HCT116 (cell line): ENCODE measurements around the gene GFOD1. TPM values are rescaled to one million over a fixed set of nuclear protein-coding genes. Genes with fewer than 3 reads are reported as not detected.

Source experiments
- ATAC-seq: fragments of 200-7000 bp; cut with Tn5 transposase; 2 replicates; pipeline ENCODE4 v1.9.1; 2020; ENCODE audit warnings: mild to moderate bottlenecking, moderate library complexity
- BruUV-seq: library from RNA; stranded (reverse); fragments of 400-500 nt; replicated peaks from 2 replicates; lab custom pipeline; 2021; lab: Mats Ljungman, UMichigan
- CTCF ChIA-PET: fragments of 300-600 bp; sonication (Branson Sonifier 250); formaldehyde crosslinking; loops from one replicate; lab custom pipeline; 2021; ENCODE audit warnings: antibody characterized with exemption; lab: Charles Lee
- POLR2A ChIA-PET: fragments of 300-600, 350-600 bp; sonication (Branson Sonifier 250); formaldehyde crosslinking; loops from one replicate; lab custom pipeline; 2021; ENCODE audit warnings: antibody characterized with exemption; lab: Charles Lee
- RAD21 ChIA-PET, 2 experiments: fragments of 300-600 bp; sonication (Branson Sonifier 250); formaldehyde crosslinking; loops; one replicate each; lab custom pipeline; 2023; ENCODE audit warnings: low total read pairs in 2 of 2; ENCODE audit not compliant: uncharacterized antibody in 2 of 2, unreplicated experiment in 2 of 2, low non-redundant PET in 1 of 2; lab: Charles Lee
- DNase-seq: peaks from one replicate; pipeline ENCODE4 v3.0.0-alpha.2; 2010; ENCODE audit warnings: low read depth, low spot score
- H2AFZ ChIP-seq: fragments of 200-600 bp; shearing (Covaris generic), sonication (generic); 2 replicates; pipeline ENCODE4 v1.6.1; 2017; ENCODE audit warnings: low read depth, mixed run types, mixed read lengths, antibody characterized with exemption, low read length; ENCODE audit not compliant: poor library complexity, severe bottlenecking
- H3K27ac ChIP-seq: 2 replicates; pipeline ENCODE4 v1.5.1; 2012; ENCODE audit warnings: low read depth, low read length
- H3K27me3 ChIP-seq: fragments of 200-600 bp; sonication (generic); 2 replicates; pipeline ENCODE4 v1.6.1; 2016; ENCODE audit warnings: mixed run types, low read length, mixed read lengths; ENCODE audit not compliant: insufficient read depth
- H3K36me3 ChIP-seq, 2 experiments: fragments of 200-500 bp in 1 of 2; fragments of 200-600 bp in 1 of 2; sonication (Bioruptor generic) in 1 of 2; sonication (generic) in 1 of 2; 2 replicates each; pipeline versions ENCODE4 v1.5.1 to v1.6.1; 2014 to 2016; ENCODE audit warnings: low read length in 2 of 2, inconsistent platforms in 1 of 2, mixed read lengths in 1 of 2, mixed run types in 1 of 2; ENCODE audit not compliant: insufficient read depth in 2 of 2, control insufficient read depth in 1 of 2
- H3K4me1 ChIP-seq, 2 experiments: fragments of 200-600 bp in 1 of 2; sonication (generic) in 1 of 2; 2 replicates each; pipeline versions ENCODE4 v1.5.1 to v1.6.1; 2012 to 2017; ENCODE audit warnings: low read length in 2 of 2, inconsistent platforms in 1 of 2, mild to moderate bottlenecking in 1 of 2, mixed read lengths in 1 of 2, mixed run types in 1 of 2, moderate library complexity in 1 of 2; ENCODE audit not compliant: insufficient read depth in 2 of 2, control insufficient read depth in 1 of 2
- H3K4me2 ChIP-seq: fragments of 200-600 bp; sonication (generic); 2 replicates; pipeline ENCODE4 v1.6.1; 2017; ENCODE audit warnings: mixed run types, low read length, mixed read lengths
- H3K4me3 ChIP-seq, 2 experiments: fragments of 200-600 bp in 1 of 2; sonication (generic) in 1 of 2; replicated peaks in 1 of 2; 2 replicates each; pipeline ENCODE4 v1.5.1; 2011 to 2016; ENCODE audit warnings: low read length in 2 of 2, control low read depth in 1 of 2, low read depth in 1 of 2, mild to moderate bottlenecking in 1 of 2, mixed read lengths in 1 of 2, mixed run types in 1 of 2
- H3K79me2 ChIP-seq: fragments of 200-600 bp; sonication (generic); 2 replicates; pipeline ENCODE4 v1.6.1; 2017; ENCODE audit warnings: mild to moderate bottlenecking, mixed run types, low read length, moderate library complexity, mixed read lengths; ENCODE audit not compliant: insufficient read depth
- H3K9ac ChIP-seq: fragments of 200-600 bp; sonication (generic); 2 replicates; pipeline ENCODE4 v1.6.1; 2016; ENCODE audit warnings: low read length, mixed read lengths
- H3K9me2 ChIP-seq: fragments of 200-600 bp; sonication (generic), shearing (Covaris generic); 2 replicates; pipeline ENCODE4 v1.6.1; 2017; ENCODE audit warnings: mixed run types, mild to moderate bottlenecking, moderate library complexity; ENCODE audit not compliant: insufficient read depth
- H3K9me3 ChIP-seq, 2 experiments: fragments of 200-500 bp in 1 of 2; fragments of 200-600 bp in 1 of 2; sonication (Bioruptor generic) in 1 of 2; sonication (generic) in 1 of 2; 2 replicates each; pipeline ENCODE4 v1.6.1; 2014 to 2017; ENCODE audit warnings: low read length in 2 of 2, mixed read lengths in 2 of 2, inconsistent platforms in 1 of 2, low read depth in 1 of 2, mild to moderate bottlenecking in 1 of 2, mixed run types in 1 of 2, moderate library complexity in 1 of 2; ENCODE audit not compliant: control insufficient read depth in 1 of 2, insufficient read depth in 1 of 2
- H4K20me1 ChIP-seq: fragments of 200-600 bp; sonication (generic), shearing (Covaris generic); 2 replicates; pipeline ENCODE4 v1.6.1; 2017; ENCODE audit warnings: mixed run types, mild to moderate bottlenecking, moderate library complexity; ENCODE audit not compliant: insufficient read depth
- CEBPB ChIP-seq: IDR thresholded peaks from 2 replicates; pipeline ENCODE4 v1.6.1; 2012; ENCODE audit warnings: low read depth
- EGR1 ChIP-seq: IDR thresholded peaks from 2 replicates; pipeline ENCODE4 v1.6.1; 2012; ENCODE audit warnings: low read depth
- ELF1 ChIP-seq: IDR thresholded peaks from 2 replicates; pipeline ENCODE4 v1.6.1; 2012; ENCODE audit warnings: low read depth, borderline replicate concordance
- EZH2 ChIP-seq: fragments of 200-600 bp; sonication (generic); IDR thresholded peaks from 2 replicates; pipeline ENCODE4 v1.6.1; 2017; ENCODE audit warnings: antibody characterized with exemption, mixed run types
- POLR2A ChIP-seq: IDR thresholded peaks from 2 replicates; pipeline ENCODE4 v1.7.0; 2011; ENCODE audit warnings: borderline replicate concordance; ENCODE audit not compliant: insufficient read depth, insufficient read length; ENCODE audit errors: extremely low read depth
- RAD21 ChIP-seq: IDR thresholded peaks from 2 replicates; pipeline ENCODE4 v1.6.1; 2012; ENCODE audit warnings: low read depth, mild to moderate bottlenecking
- SP1 ChIP-seq: IDR thresholded peaks from 2 replicates; pipeline ENCODE4 v1.6.1; 2012; ENCODE audit warnings: low read depth
- SRF ChIP-seq: IDR thresholded peaks from 2 replicates; pipeline ENCODE4 v1.6.1; 2012; ENCODE audit warnings: low read depth
- YY1 ChIP-seq: IDR thresholded peaks from 2 replicates; pipeline ENCODE4 v1.6.1; 2011; ENCODE audit warnings: low read length, low read depth, moderate library complexity, mild to moderate bottlenecking; ENCODE audit not compliant: insufficient replicate concordance; ENCODE audit errors: extremely low read depth
- ZNF274 ChIP-seq: fragments of 200-500 bp; sonication (Bioruptor generic); IDR thresholded peaks from 2 replicates; pipeline ENCODE4 v1.6.1; 2014; ENCODE audit warnings: mild to moderate bottlenecking, low read depth, low read length, inconsistent platforms
- intact Hi-C: fragments of 100-400 bp; cut with micrococcal nuclease; formaldehyde crosslinking; loops from 2 replicates; pipeline ENCODE4 v1.10.0; 2022
- total RNA-seq: library from RNA; stranded (reverse); gene quantifications from one replicate; pipeline ENCODE4 v1.2.1, GENCODE V29; 2021; ENCODE audit not compliant: unreplicated experiment
- TF ChIP-seq, protein P1 (sequence below): IDR thresholded peaks from 2 replicates; pipeline ENCODE4 v1.6.1; 2011; ENCODE audit warnings: mild to moderate bottlenecking, low read length, moderate library complexity; ENCODE audit not compliant: insufficient replicate concordance; ENCODE audit errors: extremely low read depth
- TF ChIP-seq, protein P2 (sequence below): IDR thresholded peaks from 2 replicates; pipeline ENCODE4 v1.6.1; 2012
- TF ChIP-seq, protein P3 (sequence below): IDR thresholded peaks from 2 replicates; pipeline ENCODE4 v1.6.1; 2012; ENCODE audit warnings: low read depth

Gene GFOD1
- total RNA-seq, 1 experiment from 2014 or later: 3.8 TPM

DNA sequence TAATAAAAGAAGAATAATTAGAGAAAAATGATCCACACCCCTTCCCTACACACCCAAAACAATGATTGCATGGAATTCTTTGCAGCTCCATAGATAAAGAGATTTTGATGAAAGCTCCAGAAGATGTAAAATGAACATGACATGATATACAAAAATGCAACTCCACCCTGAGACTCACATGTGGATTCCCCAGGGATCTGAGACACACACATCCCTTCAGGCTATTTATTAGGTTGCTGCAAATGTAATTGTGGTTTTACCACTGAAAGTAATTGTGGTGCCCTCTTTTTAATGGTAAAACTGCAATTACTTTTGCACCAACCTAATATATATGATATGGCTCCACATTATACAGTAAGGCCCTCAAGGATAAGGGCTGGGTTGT lies 118.7 kb downstream of the GFOD1 start:
- H3K9me3 ChIP-seq: no peaks in the 10 kb centered on the region
- no peak overlapping the region for H3K27ac ChIP-seq
- H3K4me2 ChIP-seq: no peak overlapping the region
- no peaks in the 10 kb centered on the region for H3K79me2 ChIP-seq
- ATAC-seq (no peak), DNase-seq (no peak)
- intact Hi-C loops: no loop called here
- ChIA-PET RAD21 (no interaction called here), CTCF (no interaction called here), POLR2A (no interaction called here)
- no peak overlapping the region for H3K4me3 ChIP-seq
- H3K9ac ChIP-seq: no peak overlapping the region
- H2AFZ ChIP-seq: no peak overlapping the region
- BruUV-seq: no TSS peak
- no peaks in the 10 kb centered on the region for H3K36me3 ChIP-seq
- no peaks in the 10 kb centered on the region for H3K4me1 ChIP-seq
- H3K9me2 ChIP-seq: no peaks in the 10 kb centered on the region
- TF ChIP-seq CEBPB (no peak), EGR1 (no peak), ZNF274 (no peak), POLR2A (no peak), EZH2 (no peak), YY1 (no peak), ELF1 (no peak)
- TF ChIP-seq, protein P1, sequence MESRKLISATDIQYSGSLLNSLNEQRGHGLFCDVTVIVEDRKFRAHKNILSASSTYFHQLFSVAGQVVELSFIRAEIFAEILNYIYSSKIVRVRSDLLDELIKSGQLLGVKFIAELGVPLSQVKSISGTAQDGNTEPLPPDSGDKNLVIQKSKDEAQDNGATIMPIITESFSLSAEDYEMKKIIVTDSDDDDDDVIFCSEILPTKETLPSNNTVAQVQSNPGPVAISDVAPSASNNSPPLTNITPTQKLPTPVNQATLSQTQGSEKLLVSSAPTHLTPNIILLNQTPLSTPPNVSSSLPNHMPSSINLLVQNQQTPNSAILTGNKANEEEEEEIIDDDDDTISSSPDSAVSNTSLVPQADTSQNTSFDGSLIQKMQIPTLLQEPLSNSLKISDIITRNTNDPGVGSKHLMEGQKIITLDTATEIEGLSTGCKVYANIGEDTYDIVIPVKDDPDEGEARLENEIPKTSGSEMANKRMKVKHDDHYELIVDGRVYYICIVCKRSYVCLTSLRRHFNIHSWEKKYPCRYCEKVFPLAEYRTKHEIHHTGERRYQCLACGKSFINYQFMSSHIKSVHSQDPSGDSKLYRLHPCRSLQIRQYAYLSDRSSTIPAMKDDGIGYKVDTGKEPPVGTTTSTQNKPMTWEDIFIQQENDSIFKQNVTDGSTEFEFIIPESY: no peak
- H3K27me3 ChIP-seq: no peaks in the 10 kb centered on the region
- no peaks in the 10 kb centered on the region for H4K20me1 ChIP-seq

DNA sequence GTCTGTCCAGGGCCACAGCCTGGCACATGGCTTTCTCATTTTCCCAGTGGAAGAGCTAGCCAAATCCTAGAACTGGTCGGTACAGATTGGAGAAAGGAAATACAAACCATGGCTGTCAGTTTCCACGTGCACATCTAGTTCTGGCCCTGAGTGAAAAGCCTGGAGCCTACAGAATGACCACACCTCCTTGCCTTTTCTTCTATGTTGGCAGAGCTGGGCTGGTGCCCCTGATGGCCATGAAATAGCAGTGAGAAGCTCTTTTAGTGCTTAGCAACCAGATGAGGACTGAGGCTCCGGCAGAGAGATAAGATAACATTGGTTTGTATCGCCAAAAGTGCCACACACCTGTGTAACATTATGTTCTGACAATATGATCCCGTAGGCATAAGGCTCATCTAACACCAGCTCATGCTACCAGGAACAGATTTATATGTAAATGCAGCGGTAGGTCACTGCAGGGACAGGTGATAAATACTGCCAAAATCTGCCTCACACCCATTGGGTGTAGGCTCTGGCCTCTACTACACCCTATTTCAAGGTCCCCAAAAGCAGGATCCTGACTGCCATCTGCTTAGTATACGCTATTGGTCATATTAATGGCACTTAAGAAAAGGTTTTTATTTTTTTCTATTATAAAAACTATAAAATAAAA lies 119.2 kb downstream of the GFOD1 start:
- H3K36me3 ChIP-seq: no peaks in the 10 kb centered on the region
- intact Hi-C loops: no loop called here
- H2AFZ ChIP-seq: no peak overlapping the region
- BruUV-seq: no TSS peak
- RAD21 ChIA-PET: no interaction called here
- no peaks in the 10 kb centered on the region for H3K79me2 ChIP-seq
- no peak for DNase-seq
- H3K27me3 ChIP-seq: no peaks in the 10 kb centered on the region
- no peaks in the 10 kb centered on the region for H4K20me1 ChIP-seq
- no peaks in the 10 kb centered on the region for H3K9me3 ChIP-seq
- H3K27ac ChIP-seq: no peak overlapping the region
- H3K4me2 ChIP-seq: no peak overlapping the region
- H3K4me1 ChIP-seq: no peaks in the 10 kb centered on the region
- H3K9ac ChIP-seq: no peak overlapping the region
- no peak for ATAC-seq
- CTCF ChIA-PET: no interaction called here
- H3K9me2 ChIP-seq: no peaks in the 10 kb centered on the region
- POLR2A ChIA-PET: no interaction called here
- H3K4me3 ChIP-seq: no peak overlapping the region
- no peak for TF ChIP-seq SP1
- TF ChIP-seq, protein P2, sequence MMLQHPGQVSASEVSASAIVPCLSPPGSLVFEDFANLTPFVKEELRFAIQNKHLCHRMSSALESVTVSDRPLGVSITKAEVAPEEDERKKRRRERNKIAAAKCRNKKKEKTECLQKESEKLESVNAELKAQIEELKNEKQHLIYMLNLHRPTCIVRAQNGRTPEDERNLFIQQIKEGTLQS: no peak
- TF ChIP-seq, protein P3, sequence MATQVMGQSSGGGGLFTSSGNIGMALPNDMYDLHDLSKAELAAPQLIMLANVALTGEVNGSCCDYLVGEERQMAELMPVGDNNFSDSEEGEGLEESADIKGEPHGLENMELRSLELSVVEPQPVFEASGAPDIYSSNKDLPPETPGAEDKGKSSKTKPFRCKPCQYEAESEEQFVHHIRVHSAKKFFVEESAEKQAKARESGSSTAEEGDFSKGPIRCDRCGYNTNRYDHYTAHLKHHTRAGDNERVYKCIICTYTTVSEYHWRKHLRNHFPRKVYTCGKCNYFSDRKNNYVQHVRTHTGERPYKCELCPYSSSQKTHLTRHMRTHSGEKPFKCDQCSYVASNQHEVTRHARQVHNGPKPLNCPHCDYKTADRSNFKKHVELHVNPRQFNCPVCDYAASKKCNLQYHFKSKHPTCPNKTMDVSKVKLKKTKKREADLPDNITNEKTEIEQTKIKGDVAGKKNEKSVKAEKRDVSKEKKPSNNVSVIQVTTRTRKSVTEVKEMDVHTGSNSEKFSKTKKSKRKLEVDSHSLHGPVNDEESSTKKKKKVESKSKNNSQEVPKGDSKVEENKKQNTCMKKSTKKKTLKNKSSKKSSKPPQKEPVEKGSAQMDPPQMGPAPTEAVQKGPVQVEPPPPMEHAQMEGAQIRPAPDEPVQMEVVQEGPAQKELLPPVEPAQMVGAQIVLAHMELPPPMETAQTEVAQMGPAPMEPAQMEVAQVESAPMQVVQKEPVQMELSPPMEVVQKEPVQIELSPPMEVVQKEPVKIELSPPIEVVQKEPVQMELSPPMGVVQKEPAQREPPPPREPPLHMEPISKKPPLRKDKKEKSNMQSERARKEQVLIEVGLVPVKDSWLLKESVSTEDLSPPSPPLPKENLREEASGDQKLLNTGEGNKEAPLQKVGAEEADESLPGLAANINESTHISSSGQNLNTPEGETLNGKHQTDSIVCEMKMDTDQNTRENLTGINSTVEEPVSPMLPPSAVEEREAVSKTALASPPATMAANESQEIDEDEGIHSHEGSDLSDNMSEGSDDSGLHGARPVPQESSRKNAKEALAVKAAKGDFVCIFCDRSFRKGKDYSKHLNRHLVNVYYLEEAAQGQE: no peak
- TF ChIP-seq CEBPB: no peak
- TF ChIP-seq YY1: no peak
- TF ChIP-seq SRF: no peak
- no peak for TF ChIP-seq RAD21
